ENCODE data around the gene SLC16A8.
"Not testable (repeated sequence)": the region's sequence is repeated elsewhere in the genome, so short reads cannot be mapped to it uniquely, and the experiment has no call there.

SLC16A8 gene

GRCh38 chr22:38043151-38044039 lies 40.6 kb downstream of the SLC16A8 start:
- no peak for DNase-seq (ENCODE audit: low read depth)

DNA sequence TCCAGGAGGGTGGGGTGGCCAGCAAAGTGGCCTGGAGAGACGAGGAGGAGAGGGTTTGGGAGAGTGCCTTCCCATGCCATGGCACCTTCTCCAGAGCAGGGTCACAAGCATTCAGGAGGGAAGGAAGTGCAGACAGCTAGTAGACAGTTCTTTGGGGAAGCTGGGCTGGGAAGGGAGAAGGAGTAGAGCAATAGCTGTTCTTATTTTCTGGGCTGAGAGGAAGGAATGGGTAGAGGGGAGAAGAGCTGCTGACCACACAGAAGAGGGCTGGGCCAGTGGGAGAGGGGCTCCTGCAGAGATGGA lies 41.5 kb downstream of the SLC16A8 start:
- no peak for DNase-seq (ENCODE audit: low read depth)

DNA sequence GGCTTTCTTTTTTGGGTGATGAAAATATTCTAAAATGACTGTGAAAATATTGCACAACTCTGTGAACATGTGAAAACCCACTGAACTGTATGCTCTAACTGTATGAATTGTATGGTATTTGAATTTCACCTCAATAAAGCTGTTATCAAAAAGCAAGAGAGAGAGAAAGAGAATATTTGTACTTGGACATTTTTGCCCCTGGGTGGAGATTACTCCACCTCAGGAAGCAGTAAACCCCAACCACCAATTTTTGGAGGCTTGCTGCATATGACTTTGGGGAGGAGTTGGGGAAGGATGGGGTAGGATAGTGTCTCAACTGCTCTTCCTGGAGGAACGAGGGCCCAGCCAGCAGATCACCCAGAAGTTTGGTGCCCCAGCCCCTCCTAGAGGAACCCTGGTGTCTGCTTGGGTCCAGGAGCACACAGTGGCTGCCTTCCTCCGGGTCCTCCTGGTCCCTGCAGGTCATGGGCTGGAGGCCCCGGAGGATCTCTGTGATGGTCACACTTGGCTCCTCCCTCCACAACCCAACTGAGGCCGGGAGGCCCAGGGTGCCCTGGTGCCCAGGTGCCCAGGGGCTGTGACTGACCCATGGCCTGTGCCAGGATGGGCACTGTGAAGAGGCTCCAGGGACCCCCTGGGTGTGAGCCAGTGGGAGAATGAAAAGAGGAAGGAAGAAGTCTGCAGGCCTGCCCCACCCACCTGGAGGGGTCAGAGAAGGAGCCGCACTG lies 42.1 kb downstream of the SLC16A8 start:
- DNase-seq (ENCODE audit: low read depth) = no peak

DNA sequence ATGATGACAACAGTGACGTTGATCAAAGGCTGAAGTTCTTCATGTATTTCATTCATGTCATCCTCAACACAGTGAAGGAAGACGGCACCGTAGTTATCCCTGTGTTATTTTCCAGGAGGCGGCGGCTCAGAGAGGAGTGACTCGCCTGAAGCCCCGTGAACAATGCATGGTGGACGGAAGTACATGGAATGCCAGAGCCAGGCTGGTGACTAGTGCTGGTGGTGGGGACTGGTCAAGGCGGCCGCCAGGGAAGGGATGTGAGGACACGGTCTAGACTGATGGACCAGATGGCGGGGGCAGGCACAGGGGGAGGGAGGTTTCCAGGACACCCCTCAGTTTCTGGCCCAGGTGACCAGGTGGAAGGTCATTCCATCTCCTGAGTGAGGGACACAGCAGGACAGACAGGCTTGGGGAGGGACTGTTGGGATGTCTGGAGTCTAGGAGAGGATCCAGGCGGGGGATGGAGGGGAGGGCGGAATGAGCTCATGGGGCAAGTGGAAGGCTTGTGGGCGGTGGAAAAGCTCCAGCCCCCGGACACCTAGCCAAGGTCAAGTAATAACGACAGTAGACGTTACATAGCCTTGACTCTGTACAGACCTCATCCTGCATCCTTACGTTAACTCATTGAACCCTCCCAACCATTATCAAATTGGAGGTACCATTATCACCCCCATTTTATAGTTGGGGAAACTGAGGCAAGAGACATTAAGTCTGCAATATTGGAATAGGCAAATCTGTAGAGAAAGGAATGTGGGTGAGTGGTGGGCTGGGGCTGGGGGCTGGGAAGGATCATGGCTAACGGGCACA lies 42.8 kb downstream of the SLC16A8 start:
- no peak for DNase-seq (ENCODE audit: low read depth)

DNA sequence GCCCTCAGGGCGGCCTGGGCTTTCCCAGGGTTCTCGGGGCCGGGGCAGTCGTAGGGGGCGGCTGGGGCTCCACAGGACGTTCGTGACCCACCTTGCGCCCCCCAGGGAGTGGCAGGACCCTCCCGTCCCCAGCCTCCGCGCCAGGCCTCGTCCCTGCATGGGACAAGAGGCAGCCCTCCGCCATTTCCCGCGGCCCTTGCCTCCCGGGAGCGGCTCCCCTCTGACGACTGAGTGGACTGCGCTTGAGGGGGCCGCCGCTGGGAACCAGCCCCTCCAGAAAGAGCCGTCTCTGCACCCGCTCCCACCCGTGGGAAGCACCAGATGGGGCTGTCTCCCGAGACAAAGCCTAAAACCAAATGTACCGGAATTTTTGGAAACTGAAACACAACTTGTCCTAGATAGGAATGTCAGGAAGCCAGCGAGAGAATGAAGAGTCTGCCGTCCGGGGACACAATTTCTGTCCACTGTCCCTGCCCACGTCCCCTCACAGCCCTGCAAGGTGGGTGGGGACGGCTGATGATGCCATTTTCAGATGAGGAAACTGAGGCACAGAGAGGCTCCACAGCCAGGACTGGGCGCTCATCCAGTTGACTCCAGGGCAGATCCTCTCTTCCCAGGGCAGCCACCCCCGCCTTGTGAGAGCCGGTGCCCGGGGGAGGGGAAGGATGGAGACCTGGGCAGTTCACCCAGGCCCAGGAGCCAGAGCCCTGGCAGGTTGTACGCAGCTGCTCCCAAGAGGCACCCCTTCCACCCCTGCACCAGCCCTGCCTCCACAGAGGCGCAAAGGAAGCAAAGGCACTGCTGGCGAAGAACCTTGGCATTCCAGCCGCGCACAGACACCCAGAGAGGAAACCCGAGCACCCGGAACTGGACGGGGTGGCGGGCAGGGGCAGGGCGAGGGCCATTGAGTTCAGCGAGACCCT lies 44.8 kb downstream of the SLC16A8 start:
- DNase-seq (ENCODE audit: low read depth) = peak; percentile 35

DNA sequence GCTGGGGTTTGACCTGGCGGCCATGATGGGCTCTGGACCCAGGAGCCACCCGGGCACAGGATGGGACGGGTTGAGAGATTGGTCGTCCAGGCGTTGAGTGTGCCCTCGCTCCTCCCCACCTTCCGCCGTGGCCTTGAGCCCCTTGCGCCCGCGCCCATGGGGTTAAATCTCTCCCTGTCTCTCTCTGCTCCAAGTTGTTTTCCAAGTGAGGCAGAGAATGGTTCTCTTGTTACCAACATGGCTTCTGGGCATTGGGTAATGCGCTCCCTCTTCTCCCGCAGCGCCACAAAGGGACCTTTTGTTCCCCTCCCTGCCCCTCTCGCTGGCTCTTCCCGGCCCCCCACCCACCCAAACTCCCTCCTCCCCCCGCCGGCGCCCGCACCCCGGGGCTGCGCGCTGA lies 45.6 kb downstream of the SLC16A8 start:
- no peak for DNase-seq (ENCODE audit: low read depth)

GRCh38 chr22:38037367-38038150 lies 46.4 kb downstream of the SLC16A8 start:
- DNase-seq (ENCODE audit: low read depth) = not testable (repeated sequence)

DNA sequence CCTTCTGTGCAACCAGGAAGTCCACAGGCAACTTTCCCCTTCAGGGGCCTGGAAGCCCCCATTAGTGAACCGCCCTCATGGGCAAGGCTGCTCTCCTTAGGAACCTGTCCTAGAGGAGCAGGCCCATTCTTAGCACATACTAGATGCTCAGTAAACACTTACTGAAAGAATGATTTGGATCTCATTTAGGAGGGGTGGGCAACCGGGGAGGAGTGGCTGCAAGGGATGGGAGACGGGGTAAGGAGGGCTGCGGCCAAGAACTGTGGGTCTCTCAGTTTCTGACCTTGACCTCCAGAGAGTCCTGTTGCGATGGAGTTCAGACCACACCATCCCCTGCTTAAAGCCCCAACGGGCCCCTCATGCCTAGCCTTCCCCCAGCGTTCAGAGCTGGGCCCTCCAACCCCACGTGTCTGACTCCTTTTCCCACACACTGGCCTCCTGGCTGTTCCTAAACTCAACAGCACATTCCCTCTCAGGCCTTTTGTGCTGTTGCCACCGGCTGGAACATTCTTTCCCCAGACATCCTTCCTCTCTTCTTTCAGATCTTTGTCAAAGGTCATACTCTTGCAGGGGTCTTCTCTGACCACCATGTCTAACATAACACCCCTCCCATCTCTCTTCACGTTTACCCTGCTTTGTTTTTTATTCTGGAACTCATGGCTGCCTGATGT lies 47.5 kb downstream of the SLC16A8 start:
- DNase-seq (ENCODE audit: low read depth) = no peak

GRCh38 chr22:38035530-38035885 lies 48.5 kb downstream of the SLC16A8 start:
- DNase-seq (ENCODE audit: low read depth) = no peak

DNA sequence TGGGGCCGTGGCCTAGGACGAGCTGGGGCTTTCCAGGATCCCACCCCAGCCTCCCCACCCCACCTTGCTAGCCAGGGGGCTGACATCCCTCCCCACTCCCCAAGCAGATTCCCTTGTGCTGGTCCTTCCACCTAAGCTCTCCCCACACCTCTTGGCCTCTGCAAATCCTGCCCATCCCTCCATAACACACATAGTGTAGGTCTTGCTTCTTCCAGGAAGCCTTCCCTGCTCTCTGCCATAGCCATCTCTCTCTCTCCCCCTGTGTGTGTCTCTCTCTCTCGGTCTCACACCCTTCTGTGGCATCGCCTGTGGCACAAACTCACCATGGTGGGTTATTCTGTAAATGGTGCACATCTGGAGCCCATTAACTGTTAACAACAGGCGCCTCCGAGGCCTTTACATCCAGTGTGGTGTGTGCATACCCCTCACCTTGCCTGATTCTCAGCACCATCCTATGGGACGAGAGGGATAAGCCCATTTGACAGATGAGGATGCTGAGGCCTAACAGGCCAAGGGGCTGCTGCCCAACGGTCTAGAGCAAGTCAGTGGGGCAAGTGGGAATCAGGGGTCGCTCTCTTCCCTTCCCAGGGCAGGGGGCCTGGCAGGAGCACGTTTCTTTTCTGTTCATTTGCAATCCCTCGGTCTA lies 49.0 kb downstream of the SLC16A8 start:
- DNase-seq (ENCODE audit: low read depth) = no peak

- peak; percentile 95 for DNase-seq (ENCODE audit: low read depth)
Measured at GRCh38 chr22:38034278-38034882, 49.6 kb downstream of the SLC16A8 start.

DNA sequence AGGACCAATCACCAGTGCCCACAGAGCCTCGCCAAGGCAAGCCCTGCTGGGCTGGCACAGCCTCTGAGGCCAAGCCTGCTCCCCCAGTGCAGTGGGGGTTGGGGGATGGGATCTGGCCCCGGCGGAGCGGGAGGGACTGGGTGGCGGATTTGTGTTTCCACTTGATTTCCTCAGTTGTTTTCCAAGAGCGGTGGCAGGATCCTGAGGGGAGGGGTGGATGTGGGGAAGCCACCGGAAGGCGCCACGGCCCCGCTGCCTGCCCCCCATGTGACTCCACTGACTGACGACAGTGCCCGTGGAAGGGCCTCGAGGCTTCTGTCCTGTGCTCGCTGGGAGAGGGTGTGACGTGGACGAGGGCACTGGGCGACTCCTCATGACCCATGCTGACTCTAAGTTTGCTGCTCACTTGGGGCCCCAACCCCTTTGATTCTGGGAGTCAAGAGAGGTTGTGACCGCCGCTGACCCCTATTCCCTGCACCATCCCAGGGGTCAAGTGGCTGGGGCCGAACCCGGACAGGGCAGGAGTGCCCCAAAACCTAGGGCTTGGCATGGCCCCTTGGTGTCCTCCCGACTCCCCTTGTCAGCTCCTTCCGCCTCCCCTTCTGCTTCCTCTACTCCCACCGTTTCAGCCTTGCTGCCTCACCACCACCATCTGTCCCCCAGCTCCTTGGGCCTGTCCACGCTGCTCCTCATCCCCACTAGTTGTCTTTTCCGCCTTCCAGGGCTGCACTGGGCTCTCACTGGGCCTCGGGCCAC lies 50.3 kb downstream of the SLC16A8 start:
- no peak for DNase-seq (ENCODE audit: low read depth)

DNA sequence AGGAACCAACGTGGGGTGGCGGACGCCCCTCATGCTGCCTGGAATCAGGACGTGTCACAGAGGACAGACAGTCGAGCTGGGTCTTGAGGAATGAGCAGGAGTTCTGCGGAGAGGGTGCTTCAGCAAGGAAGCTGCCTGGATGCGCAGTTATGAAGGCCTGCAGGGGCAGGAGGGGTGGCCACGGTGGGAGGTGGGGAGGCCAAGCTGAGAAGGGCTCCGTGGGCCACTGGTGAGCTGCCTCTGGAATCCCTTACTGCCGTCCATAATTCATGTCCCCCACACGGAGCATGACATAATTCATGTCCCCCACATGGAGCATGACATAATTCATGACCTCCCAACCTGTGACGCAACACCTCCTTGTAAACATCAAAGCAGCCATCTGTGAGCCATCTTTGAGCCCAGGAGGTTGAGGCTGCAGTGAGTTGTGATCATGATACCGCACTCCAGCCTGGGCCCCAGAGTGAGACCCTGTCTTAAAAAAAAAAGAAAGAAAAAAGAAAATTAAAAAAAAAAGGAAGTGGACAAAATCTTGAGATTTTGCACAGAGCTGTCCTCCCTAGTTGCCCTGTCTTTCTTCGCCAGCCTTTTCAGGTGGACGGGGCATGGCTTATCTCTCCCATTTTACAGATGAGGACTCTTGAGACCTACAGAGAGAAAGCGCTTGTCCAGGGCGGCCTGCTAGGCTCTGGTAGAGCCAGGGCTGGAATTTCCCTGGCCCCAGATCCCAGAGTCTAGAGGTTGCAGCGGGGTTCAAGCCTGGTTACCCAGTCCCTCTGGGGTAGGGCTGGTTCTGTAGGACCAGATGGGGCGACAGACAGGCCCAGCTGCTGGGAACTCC lies 51.1 kb downstream of the SLC16A8 start:
- DNase-seq (ENCODE audit: low read depth) = peak; percentile 80

- DNase-seq (ENCODE audit: low read depth) = no peak
Measured at GRCh38 chr22:38031491-38031890, 52.5 kb downstream of the SLC16A8 start.

DNA sequence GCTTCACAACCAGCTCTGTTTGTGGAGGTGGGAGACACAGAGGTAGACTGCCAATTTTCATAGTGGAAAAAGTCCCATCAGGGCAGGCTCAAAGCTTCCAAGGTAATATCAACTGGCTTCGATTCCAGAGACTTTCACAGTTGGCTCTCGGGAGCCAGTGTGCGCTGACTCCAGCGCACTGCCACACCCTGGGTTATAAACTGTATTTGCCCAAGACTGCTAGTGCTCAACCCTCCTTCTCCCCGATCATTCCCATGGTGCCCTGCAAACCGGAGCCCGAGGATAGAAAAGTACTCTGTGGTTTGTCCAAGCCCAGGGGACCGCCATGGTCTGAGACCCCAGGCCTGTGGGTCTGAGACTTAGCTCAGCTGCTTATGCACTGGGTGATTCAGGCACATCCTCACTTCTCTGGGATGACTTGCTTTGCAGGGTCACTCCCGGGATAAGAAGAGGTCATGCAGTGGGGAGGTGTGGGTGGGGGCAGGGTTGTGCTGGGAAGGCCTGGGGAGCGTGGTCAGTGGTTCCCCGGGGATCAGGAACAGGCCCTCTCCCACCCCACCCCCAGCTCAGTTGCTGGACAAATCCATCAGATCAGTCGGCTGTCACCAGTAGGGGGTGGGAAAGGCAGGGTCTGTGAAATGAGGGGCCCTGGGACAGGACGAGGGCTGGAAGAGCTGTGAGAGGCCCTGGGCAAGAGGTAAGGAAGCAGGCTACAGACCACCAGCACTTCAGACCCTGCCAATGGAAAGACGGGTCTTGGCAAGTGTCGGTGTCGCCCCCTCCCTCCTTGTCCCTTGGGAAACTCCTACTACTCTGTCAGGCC lies 53.5 kb downstream of the SLC16A8 start:
- DNase-seq (ENCODE audit: low read depth) = no peak

DNA sequence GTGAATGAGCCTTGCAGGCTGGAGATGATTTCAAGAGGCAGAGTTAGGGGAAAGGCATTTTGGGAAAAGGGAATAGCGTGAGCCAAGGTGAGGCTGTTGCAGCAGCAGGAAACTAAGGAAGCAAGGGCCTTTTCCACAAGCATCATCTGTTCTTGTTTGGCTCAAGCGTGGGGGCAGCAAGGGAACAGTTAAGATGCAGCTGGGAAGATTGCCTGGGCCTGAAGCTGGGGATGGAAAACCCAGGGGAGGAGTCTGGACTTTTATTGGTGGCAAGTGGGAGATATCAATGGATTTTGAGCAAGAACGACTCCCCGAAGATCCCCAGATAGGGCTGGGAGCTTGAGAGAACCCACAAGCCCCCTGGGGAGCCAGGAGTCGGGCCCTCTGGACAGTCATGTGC lies 54.1 kb downstream of the SLC16A8 start:
- no peak for DNase-seq (ENCODE audit: low read depth)

DNA sequence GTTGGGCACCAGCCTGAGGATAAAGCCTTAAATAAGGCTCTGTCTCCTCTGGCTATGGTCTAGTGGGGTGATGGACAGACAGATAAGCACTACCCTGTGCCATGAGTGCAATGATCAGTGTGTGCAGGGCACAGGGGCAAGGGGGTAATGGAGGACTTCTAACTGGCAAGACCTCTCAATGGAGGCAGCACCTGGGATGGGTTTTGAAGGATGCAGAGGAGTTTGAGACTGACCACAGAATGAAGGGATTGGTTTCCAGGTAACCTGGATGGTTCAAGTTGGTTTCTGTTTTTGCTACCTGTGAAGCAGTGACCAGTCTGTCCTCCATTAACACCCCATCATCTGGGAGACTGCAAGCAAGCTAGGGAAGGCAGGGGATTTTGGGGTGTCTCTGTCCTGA lies 54.6 kb downstream of the SLC16A8 start:
- DNase-seq (ENCODE audit: low read depth) = no peak
